GM21447 (cell line): ENCODE measurements around the gene EDDM3A.
"Not testable (repeated sequence)": the region's sequence is repeated elsewhere in the genome, so short reads cannot be mapped to it uniquely, and the experiment has no call there.

Experiments used
- ATAC-seq: cut with Tn5 transposase; IDR thresholded peaks from one replicate; pipeline ENCODE4 v1.9.1; 2021; ENCODE audit not compliant: unreplicated experiment

EDDM3A gene

GRCh38 chr14:20732979-20733635 is 12.6 kb upstream of the EDDM3A start:
- ATAC-seq: no peak

GRCh38 chr14:20733684-20734429 is 11.8 kb upstream of the EDDM3A start:
- no peak for ATAC-seq

- ATAC-seq: no peak
These were observed 11.3 kb upstream of the EDDM3A start for GRCh38 chr14:20734430-20734806.

DNA sequence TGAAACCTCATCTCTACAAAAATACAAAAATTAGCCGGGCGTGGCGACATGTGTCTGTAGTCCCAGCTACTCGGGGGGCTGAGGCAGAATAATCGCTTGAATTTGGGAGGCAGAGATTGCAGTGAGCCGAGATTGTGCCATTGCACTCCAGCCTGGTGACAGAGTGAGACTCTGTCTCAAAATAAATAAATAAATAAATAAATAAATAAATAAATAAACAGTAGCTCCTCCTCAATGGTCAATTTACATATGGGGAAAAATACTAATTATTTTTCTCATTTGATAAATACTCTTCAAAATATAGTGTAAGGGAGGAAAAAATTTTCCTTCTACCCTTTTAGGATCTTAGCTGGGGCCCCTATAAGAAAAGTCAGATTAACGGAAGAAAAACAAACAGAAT is 7.4 kb upstream of the EDDM3A start:
- ATAC-seq: not testable (repeated sequence)

DNA sequence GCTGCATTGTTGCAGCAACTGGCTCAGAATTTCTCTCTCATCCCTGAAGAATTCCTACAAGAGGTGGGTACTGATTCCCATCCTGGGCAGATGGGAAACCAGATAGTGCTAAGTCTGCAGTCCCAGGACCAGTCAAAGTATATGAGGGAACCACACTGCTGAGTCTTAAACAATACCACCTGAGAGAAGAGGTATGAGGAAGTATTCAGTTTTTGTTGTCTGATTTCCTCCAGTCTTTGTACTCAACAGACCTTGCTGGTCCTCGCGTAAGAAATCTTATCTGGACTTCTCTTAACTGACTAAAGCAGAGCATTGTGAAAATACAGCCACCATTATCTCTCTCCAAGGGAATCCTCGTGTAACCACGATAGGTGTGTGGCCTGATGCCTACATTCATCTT is 3.6 kb upstream of the EDDM3A start:
- no peak for ATAC-seq

DNA sequence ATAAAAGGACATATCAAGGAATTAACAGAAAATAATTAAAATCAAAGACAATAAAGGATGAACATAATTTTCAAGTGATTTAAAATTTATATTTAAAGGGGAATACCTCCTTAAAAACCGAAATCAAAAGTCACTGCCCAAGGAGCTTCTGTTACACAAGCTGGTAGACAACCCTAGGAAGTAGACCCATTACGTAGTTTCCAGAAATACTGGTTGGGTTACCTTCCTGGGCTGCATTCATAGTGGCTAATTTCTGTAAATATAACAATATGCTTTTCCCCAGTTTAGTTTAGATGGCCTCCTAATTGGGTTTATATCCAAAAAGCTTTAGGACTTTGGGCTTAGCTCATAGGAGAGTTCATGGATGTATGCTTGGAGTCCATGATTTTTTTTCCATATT is 2.1 kb upstream of the EDDM3A start:
- no peak for ATAC-seq

DNA sequence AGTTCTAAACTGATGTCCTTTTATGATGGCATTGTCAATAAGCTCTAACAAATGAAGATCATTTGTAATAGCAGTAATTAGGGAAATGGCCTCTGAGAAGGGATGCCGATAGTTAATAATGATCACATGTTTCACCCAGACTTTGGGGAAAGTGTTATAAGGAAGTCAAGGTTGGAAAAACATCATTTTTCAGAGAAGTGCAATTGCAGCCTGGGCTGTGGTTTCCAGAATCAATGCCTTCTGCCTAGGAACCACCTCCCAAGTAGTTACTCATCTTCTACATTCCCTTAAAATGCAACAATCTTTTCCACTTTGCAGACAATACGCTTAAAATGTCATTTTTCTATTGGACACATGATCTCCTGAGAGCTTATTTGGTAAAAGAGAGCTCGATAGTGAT is 879 bp downstream of the EDDM3A start:
- ATAC-seq: no peak

GRCh38 chr14:20748439-20748838 is 2.8 kb downstream of the EDDM3A start:
- ATAC-seq: no peak

GRCh38 chr14:20750194-20750593 is 4.5 kb downstream of the EDDM3A start:
- no peak for ATAC-seq

- no peak for ATAC-seq
These were observed 6.4 kb downstream of the EDDM3A start for GRCh38 chr14:20751963-20752562.

DNA sequence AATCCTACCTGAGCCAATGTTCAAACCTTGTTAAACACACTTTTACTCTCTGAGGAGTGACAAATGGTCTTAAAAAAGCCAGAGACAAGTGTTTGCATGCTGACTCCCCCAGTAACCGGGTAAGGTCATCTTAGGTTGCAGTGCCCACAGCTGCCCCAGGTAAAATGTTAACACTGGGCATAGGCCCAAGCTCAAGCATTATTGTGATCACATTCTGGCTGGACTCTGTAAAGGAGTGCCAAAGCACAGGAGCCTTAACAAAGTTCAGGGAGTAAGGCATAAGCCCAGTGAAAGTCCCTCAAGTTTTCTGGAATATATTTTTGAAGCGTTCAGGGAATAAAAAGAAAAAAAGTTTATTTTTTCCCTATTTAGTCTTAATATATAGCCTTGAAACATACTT is 8.6 kb downstream of the EDDM3A start:
- no peak for ATAC-seq

DNA sequence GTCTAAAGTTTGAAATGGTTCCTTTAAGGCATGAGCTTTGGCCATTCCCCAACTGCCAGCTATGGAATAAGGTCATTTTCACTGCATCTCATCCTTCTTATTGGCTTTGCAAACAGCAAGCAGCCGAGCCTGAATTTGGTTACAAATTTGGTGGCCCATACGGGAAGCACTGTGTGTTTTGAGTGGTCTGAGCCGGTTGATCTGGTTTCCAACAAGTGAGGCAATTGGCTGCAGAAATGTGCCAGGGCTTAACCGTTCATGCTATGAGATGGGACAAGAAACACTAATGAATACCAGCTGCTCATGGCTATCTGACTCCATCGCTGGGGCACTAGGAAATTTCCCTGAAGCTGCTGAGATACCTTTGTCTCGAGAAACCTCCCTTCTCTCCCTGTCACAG is 9.3 kb downstream of the EDDM3A start:
- ATAC-seq: no peak

DNA sequence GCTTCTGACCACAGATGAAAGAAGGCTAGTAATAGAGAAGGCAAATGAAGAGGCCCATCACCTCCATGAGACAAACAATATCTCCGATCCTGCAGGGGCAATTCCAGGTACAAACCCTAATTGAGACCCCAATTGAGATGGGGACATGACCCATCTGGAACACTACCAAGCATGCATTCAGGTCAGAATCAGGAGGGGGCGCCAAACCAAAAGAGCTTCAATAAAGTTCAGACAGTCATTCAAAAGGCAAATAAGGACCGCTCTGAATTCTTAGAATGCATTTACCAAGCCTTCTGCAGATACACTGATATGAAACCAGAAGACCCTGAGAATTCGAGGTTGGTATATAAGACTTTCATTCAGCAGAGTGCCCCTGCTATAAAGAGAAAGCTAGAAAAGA is 12.3 kb downstream of the EDDM3A start:
- no peak for ATAC-seq

GRCh38 chr14:20759465-20759864 is 13.8 kb downstream of the EDDM3A start:
- not testable (repeated sequence) for ATAC-seq

DNA sequence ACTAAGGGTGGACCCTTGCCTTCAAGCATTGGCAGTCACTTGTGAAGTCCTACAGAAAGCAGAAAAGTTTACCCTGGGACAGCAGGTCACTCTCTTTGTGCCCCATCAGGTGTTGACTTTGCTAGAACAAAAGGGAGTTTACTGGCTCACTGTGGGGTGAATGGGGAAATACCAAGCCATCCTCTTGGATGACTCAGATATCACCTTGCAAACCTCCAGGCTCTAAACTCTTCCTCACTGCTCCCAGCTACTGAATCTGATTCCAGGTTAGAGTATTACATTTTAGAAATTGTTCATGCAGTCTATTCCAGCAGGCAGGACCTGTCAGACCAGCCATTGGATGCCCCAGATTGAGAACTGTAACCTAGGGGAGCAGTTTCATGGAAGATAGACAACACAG is 15.3 kb downstream of the EDDM3A start:
- no peak for ATAC-seq

DNA sequence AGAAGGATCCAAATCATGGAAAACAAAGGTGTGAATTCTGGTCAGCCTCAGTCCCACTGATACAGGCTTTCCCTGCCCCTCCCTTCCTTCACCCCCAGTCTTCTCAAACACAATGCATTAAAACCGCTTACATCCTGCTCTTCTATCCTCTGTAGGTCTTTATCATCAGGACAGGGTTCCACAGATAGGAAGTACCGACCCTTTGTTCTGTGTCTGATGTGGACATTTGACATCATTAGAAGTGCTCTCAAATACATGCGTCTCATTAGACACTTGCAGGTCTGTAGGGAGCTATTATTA is 22.9 kb downstream of the EDDM3A start:
- ATAC-seq: no peak

- no peak for ATAC-seq
These were observed 23.7 kb downstream of the EDDM3A start for GRCh38 chr14:20769421-20769820.

DNA sequence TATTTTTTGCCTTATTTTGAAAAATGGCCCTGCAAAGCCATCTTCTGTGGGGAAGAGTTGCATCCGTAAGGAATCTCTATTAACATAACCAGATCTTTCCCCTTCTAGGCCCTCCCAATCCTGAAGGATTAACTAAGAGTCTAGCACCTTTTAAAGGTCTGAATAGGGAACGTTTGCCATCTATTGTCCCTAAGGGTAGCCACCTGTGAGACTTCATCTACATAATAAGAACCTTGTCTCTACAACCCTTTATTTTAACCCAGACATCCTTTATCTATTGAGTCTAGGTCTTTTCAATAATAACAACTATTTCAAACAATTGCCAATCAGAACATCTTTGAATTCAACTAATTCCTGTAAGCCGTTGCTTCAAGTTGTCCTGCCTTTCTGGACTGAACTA is 27.0 kb downstream of the EDDM3A start:
- no peak for ATAC-seq

DNA sequence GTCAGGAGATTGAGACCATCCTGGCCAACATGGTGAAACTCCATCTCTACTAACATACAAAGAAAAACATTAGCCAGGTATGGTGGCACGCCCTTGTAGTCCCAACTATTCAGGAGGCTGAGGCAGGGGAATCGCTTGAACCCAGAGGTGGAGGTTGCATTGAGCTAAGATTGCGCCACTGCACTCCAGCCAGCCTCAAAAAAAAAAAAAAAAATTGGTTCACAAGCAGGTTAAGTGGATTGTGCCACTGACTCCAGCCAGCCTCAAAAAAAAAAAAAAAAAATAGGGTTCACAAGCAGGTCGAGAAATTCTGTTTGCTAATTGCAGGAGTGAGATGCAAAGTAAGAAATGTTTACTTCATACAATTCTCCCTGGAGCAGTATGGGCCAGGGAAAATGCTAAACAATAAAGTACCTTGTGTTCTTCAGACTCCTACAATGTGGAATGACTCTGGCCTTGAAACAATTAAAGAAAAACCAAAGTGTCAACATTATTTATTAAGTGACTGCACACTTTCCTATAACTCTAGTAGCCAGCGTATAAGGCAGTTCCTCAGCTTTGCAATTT is 28.7 kb downstream of the EDDM3A start:
- ATAC-seq: no peak

DNA sequence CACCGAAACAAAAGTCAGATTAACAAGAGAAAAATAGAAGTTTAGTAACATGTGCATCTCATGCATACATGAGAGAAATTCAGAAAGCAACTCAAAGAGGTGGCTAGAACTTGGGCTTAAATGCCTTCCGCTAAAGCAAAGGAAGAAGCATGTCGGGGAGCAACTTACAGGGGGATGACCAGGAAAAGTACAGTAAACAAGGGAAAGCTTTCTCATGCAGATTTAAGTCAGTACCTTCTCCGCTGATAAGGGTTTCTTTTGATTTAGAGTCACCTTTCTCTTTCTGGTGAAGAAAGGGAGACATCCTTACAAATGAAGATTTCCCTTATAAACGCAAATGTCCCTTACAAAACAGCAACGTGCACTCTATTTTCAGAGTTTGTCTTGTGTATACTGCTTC is 29.4 kb downstream of the EDDM3A start:
- ATAC-seq: no peak

GRCh38 chr14:20775901-20776300 is 30.2 kb downstream of the EDDM3A start:
- no peak for ATAC-seq

- no peak for ATAC-seq
These were observed 36.1 kb downstream of the EDDM3A start for GRCh38 chr14:20781803-20782202.
